Endodermal cell (in vitro differentiated cells): Measurements from ENCODE around the gene DAPK1. TPM values are rescaled to one million over a fixed set of nuclear protein-coding genes. Genes with fewer than 3 reads are reported as not detected.
A peak's percentile ranks its signal among the peaks of the same experiment; 100 is the strongest.

Experiments used
- DNase-seq: peaks from one replicate; pipeline ENCODE4 v3.0.0-alpha.2; 2017
- H3K27ac ChIP-seq: 2 replicates; pipeline ENCODE4 v1.5.1; 2013; ENCODE audit warnings: mild to moderate bottlenecking, low read depth, low read length, moderate library complexity
- H3K27me3 ChIP-seq: 2 replicates; pipeline ENCODE4 v1.6.1; 2013; ENCODE audit warnings: mild to moderate bottlenecking, low read length, moderate library complexity; ENCODE audit not compliant: insufficient read depth, control insufficient read depth, poor library complexity, severe bottlenecking
- H3K36me3 ChIP-seq: 2 replicates; pipeline ENCODE4 v1.7.0; 2013; ENCODE audit warnings: mild to moderate bottlenecking, low read length, moderate library complexity; ENCODE audit not compliant: control insufficient read depth, insufficient read depth
- H3K4me1 ChIP-seq: one replicate; pipeline ENCODE4 v1.7.0; 2013; ENCODE audit warnings: low read length; ENCODE audit not compliant: control insufficient read depth, insufficient read depth
- H3K4me3 ChIP-seq: 2 replicates; pipeline ENCODE4 v1.5.1; 2013; ENCODE audit warnings: mild to moderate bottlenecking, low read length, moderate library complexity
- H3K9ac ChIP-seq: 2 replicates; pipeline ENCODE4 v1.6.1; 2013; ENCODE audit warnings: mild to moderate bottlenecking, low read length, moderate library complexity; ENCODE audit not compliant: poor library complexity, severe bottlenecking; ENCODE audit errors: extremely low read depth
- H3K9me3 ChIP-seq: 2 replicates; pipeline ENCODE4 v1.6.1; 2013; ENCODE audit warnings: mild to moderate bottlenecking, low read length, moderate library complexity; ENCODE audit not compliant: control insufficient read depth
- H3K27ac Mint-ChIP-seq: 2 replicates; pipeline ENCODE4 v1.8.0; 2020; ENCODE audit warnings: mixed read lengths
- H3K27me3 Mint-ChIP-seq: 2 replicates; pipeline ENCODE4 v1.8.0; 2021; ENCODE audit warnings: mild to moderate bottlenecking, mixed read lengths; ENCODE audit not compliant: insufficient read depth
- H3K36me3 Mint-ChIP-seq: 2 replicates; pipeline ENCODE4 v1.8.0; 2020; ENCODE audit warnings: low read depth, mixed read lengths
- H3K4me1 Mint-ChIP-seq: 2 replicates; pipeline ENCODE4 v1.8.0; 2020; ENCODE audit warnings: mixed read lengths
- H3K4me3 Mint-ChIP-seq: 2 replicates; pipeline ENCODE4 v1.8.0; 2020; ENCODE audit warnings: mild to moderate bottlenecking, moderate library complexity, mixed read lengths
- H3K9me3 Mint-ChIP-seq: 2 replicates; pipeline ENCODE4 v1.8.0; 2020; ENCODE audit warnings: mild to moderate bottlenecking, mixed read lengths
- CTCF ChIP-seq: fragments of 200-600 bp; sonication (generic); conservative IDR thresholded peaks from 2 replicates; pipeline ENCODE4 v1.5.0; 2021; ENCODE audit warnings: antibody characterized with exemption, mild to moderate bottlenecking
- WGBS, 2 experiments: methylation state at CpG; one replicate each; pipeline versions ENCODE4 v1.1.5 to v1.1.7; 2013; ENCODE audit warnings: missing lambda C conversion rate in 2 of 2, mixed read lengths in 1 of 2; ENCODE audit not compliant: insufficient coverage in 1 of 2, insufficient read length in 1 of 2; 5-methylcytosine and 5-hydroxymethylcytosine counted together
- total RNA-seq, 2 donors: library from RNA; stranded (reverse); fragmentation: NEBNext Ultra II Directional in 1 of 2; extraction: Animal tissue kit (Norgen Biotek cat#: 25700) in 1 of 2; gene quantifications; 2 replicates in 1 of 2; 3 replicates in 1 of 2; pipeline ENCODE4 v1.2.1, GENCODE V29; 2021

The DAPK1 gene
- total RNA-seq, 2 donors from 2014 or later: 117 to 139 TPM

GRCh38 chr9:87577746-87578145, 80.1 kb downstream of the DAPK1 start:
- H3K27me3 ChIP-seq: no peaks in the 10 kb centered on the region
- peaks cover 17% of the 10 kb centered on the region for H3K36me3 ChIP-seq
- H3K27ac ChIP-seq: no peak overlapping the region
- H3K4me1 ChIP-seq: peaks cover 18% of the 10 kb centered on the region
- Mint-ChIP-seq H3K27ac (peak overlapping the region; percentile 44), H3K9me3 (no peaks in the 10 kb centered on the region), H3K27me3 (no peaks in the 10 kb centered on the region), H3K4me3 (no peak overlapping the region), H3K4me1 (peaks cover 53% of the 10 kb centered on the region), H3K36me3 (peaks cover 7% of the 10 kb centered on the region)
- no peaks in the 10 kb centered on the region for H3K9me3 ChIP-seq
- no peak for TF ChIP-seq CTCF
- no peak for DNase-seq
- H3K4me3 ChIP-seq: peak overlapping the region; percentile 67
- H3K9ac ChIP-seq: no peak overlapping the region
- 88 to 100% methylated on average over 2 to 7 of the region's 7 CpGs for WGBS, 2 experiments

- no peak for TF ChIP-seq CTCF
- Histone ChIP-seq H3K9ac (no peak overlapping the region), H3K27me3 (no peaks in the 10 kb centered on the region), H3K9me3 (no peaks in the 10 kb centered on the region), H3K27ac (no peak overlapping the region), H3K36me3 (peaks cover 8% of the 10 kb centered on the region), H3K4me3 (peak overlapping the region; percentile 67), H3K4me1 (peaks cover 18% of the 10 kb centered on the region)
- Mint-ChIP-seq H3K27ac (no peak overlapping the region), H3K4me3 (no peak overlapping the region), H3K36me3 (peaks cover 6% of the 10 kb centered on the region), H3K27me3 (no peaks in the 10 kb centered on the region), H3K4me1 (peaks cover 48% of the 10 kb centered on the region), H3K9me3 (no peaks in the 10 kb centered on the region)
- 76 to 77% methylated on average over 2 of the region's 2 CpGs for WGBS, 2 experiments
- no peak for DNase-seq
Measured at GRCh38 chr9:87578625-87579024, 81.0 kb downstream of the DAPK1 start.

- Mint-ChIP-seq H3K4me1 (peaks cover 48% of the 10 kb centered on the region), H3K36me3 (peaks cover 8% of the 10 kb centered on the region)
Measured at GRCh38 chr9:87579781-87580541, 82.3 kb downstream of the DAPK1 start.

More at GRCh38 chr9:87579781-87580541, 82.3 kb downstream of the DAPK1 start:
- Histone ChIP-seq H3K27ac (no peak overlapping the region), H3K36me3 (no peaks in the 10 kb centered on the region), H3K4me3 (no peak overlapping the region), H3K9ac (no peak overlapping the region), H3K4me1 (peaks cover 18% of the 10 kb centered on the region), H3K9me3 (no peaks in the 10 kb centered on the region), H3K27me3 (no peaks in the 10 kb centered on the region)
- 93% methylated on average over 2 of the region's 2 CpGs; no CpG with 5 or more reads in 1 of the 2 experiments for WGBS, 2 experiments
- no peak for TF ChIP-seq CTCF
- no peak for DNase-seq
- Mint-ChIP-seq H3K27ac (no peak overlapping the region), H3K4me3 (no peak overlapping the region), H3K27me3 (no peaks in the 10 kb centered on the region), H3K9me3 (no peaks in the 10 kb centered on the region)
